Measurements from ENCODE around the gene ACSL1. TPM values are rescaled to one million over a fixed set of nuclear protein-coding genes. Genes with fewer than 3 reads are reported as not detected.

ACSL1 gene
- total and polyA plus RNA-seq, 9 of the 15 experiments (the other 6 are each of a cell fraction or from before 2014, with no cell fraction given), result 6.7 to 24.1 (median 15.0) TPM

DNA sequence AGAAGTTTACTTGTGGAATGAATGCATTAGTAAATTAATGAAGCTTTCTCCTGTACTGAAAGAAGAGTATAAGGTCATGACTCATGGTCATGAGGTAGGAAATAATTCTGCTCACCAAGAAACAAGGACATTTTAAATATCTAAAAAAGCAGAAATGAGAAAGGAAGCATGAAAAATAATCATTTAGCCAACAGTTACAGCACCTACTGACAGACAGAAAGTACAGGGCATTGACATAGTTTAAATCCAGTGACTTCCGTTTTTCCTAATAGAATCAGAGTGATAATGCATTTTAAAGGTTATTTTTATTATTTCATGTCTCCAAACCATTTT is 30.5 kb upstream of the ACSL1 start (continued):
- TF ChIP-seq, protein P1, sequence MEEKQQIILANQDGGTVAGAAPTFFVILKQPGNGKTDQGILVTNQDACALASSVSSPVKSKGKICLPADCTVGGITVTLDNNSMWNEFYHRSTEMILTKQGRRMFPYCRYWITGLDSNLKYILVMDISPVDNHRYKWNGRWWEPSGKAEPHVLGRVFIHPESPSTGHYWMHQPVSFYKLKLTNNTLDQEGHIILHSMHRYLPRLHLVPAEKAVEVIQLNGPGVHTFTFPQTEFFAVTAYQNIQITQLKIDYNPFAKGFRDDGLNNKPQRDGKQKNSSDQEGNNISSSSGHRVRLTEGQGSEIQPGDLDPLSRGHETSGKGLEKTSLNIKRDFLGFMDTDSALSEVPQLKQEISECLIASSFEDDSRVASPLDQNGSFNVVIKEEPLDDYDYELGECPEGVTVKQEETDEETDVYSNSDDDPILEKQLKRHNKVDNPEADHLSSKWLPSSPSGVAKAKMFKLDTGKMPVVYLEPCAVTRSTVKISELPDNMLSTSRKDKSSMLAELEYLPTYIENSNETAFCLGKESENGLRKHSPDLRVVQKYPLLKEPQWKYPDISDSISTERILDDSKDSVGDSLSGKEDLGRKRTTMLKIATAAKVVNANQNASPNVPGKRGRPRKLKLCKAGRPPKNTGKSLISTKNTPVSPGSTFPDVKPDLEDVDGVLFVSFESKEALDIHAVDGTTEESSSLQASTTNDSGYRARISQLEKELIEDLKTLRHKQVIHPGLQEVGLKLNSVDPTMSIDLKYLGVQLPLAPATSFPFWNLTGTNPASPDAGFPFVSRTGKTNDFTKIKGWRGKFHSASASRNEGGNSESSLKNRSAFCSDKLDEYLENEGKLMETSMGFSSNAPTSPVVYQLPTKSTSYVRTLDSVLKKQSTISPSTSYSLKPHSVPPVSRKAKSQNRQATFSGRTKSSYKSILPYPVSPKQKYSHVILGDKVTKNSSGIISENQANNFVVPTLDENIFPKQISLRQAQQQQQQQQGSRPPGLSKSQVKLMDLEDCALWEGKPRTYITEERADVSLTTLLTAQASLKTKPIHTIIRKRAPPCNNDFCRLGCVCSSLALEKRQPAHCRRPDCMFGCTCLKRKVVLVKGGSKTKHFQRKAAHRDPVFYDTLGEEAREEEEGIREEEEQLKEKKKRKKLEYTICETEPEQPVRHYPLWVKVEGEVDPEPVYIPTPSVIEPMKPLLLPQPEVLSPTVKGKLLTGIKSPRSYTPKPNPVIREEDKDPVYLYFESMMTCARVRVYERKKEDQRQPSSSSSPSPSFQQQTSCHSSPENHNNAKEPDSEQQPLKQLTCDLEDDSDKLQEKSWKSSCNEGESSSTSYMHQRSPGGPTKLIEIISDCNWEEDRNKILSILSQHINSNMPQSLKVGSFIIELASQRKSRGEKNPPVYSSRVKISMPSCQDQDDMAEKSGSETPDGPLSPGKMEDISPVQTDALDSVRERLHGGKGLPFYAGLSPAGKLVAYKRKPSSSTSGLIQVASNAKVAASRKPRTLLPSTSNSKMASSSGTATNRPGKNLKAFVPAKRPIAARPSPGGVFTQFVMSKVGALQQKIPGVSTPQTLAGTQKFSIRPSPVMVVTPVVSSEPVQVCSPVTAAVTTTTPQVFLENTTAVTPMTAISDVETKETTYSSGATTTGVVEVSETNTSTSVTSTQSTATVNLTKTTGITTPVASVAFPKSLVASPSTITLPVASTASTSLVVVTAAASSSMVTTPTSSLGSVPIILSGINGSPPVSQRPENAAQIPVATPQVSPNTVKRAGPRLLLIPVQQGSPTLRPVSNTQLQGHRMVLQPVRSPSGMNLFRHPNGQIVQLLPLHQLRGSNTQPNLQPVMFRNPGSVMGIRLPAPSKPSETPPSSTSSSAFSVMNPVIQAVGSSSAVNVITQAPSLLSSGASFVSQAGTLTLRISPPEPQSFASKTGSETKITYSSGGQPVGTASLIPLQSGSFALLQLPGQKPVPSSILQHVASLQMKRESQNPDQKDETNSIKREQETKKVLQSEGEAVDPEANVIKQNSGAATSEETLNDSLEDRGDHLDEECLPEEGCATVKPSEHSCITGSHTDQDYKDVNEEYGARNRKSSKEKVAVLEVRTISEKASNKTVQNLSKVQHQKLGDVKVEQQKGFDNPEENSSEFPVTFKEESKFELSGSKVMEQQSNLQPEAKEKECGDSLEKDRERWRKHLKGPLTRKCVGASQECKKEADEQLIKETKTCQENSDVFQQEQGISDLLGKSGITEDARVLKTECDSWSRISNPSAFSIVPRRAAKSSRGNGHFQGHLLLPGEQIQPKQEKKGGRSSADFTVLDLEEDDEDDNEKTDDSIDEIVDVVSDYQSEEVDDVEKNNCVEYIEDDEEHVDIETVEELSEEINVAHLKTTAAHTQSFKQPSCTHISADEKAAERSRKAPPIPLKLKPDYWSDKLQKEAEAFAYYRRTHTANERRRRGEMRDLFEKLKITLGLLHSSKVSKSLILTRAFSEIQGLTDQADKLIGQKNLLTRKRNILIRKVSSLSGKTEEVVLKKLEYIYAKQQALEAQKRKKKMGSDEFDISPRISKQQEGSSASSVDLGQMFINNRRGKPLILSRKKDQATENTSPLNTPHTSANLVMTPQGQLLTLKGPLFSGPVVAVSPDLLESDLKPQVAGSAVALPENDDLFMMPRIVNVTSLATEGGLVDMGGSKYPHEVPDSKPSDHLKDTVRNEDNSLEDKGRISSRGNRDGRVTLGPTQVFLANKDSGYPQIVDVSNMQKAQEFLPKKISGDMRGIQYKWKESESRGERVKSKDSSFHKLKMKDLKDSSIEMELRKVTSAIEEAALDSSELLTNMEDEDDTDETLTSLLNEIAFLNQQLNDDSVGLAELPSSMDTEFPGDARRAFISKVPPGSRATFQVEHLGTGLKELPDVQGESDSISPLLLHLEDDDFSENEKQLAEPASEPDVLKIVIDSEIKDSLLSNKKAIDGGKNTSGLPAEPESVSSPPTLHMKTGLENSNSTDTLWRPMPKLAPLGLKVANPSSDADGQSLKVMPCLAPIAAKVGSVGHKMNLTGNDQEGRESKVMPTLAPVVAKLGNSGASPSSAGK (IDR thresholded peaks at IDR 0.05), result no peak
- TF ChIP-seq, protein P2, sequence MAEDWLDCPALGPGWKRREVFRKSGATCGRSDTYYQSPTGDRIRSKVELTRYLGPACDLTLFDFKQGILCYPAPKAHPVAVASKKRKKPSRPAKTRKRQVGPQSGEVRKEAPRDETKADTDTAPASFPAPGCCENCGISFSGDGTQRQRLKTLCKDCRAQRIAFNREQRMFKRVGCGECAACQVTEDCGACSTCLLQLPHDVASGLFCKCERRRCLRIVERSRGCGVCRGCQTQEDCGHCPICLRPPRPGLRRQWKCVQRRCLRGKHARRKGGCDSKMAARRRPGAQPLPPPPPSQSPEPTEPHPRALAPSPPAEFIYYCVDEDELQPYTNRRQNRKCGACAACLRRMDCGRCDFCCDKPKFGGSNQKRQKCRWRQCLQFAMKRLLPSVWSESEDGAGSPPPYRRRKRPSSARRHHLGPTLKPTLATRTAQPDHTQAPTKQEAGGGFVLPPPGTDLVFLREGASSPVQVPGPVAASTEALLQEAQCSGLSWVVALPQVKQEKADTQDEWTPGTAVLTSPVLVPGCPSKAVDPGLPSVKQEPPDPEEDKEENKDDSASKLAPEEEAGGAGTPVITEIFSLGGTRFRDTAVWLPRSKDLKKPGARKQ (CRISPR knock-in tag; IDR thresholded peaks at IDR 0.05), result no peak
- TF ChIP-seq, protein P3, sequence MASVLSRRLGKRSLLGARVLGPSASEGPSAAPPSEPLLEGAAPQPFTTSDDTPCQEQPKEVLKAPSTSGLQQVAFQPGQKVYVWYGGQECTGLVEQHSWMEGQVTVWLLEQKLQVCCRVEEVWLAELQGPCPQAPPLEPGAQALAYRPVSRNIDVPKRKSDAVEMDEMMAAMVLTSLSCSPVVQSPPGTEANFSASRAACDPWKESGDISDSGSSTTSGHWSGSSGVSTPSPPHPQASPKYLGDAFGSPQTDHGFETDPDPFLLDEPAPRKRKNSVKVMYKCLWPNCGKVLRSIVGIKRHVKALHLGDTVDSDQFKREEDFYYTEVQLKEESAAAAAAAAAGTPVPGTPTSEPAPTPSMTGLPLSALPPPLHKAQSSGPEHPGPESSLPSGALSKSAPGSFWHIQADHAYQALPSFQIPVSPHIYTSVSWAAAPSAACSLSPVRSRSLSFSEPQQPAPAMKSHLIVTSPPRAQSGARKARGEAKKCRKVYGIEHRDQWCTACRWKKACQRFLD (CRISPR knock-in tag; IDR thresholded peaks at IDR 0.05), result no peak
- TF ChIP-seq NR2C2 (CRISPR knock-in tag; IDR thresholded peaks at IDR 0.05) (no peak), NR2C2 (tag; IDR thresholded peaks at IDR 0.05) (no peak), FOXP1 (CRISPR knock-in tag; IDR thresholded peaks at IDR 0.05) (no peak), ZNF717 (CRISPR knock-in tag; IDR thresholded peaks at IDR 0.05) (no peak), TAF1 (IDR thresholded peaks at IDR 0.05; ENCODE audit: control insufficient read depth, extremely low read depth, insufficient read depth, low read length, severe bottlenecking) (no peak), CSDE1 (IDR thresholded peaks at IDR 0.05) (no peak), ADNP (tag; IDR thresholded peaks at IDR 0.05) (0 out of 2 replicates have a peak, but pooled peaks have one; percentile 30), ZBTB9 (CRISPR knock-in tag; IDR thresholded peaks at IDR 0.05) (no peak)
- TF ChIP-seq, protein P4, sequence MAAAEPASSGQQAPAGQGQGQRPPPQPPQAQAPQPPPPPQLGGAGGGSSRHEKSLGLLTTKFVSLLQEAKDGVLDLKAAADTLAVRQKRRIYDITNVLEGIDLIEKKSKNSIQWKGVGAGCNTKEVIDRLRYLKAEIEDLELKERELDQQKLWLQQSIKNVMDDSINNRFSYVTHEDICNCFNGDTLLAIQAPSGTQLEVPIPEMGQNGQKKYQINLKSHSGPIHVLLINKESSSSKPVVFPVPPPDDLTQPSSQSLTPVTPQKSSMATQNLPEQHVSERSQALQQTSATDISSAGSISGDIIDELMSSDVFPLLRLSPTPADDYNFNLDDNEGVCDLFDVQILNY (CRISPR knock-in tag; IDR thresholded peaks at IDR 0.05), result no peak

All from K562 (cell line).